Mesenchymal stem cell (in vitro differentiated cells and primary cell): Measurements from ENCODE around the gene DRG1. TPM values are rescaled to one million over a fixed set of nuclear protein-coding genes. Genes with fewer than 3 reads are reported as not detected.
"Not testable (repeated sequence)": the region's sequence is repeated elsewhere in the genome, so short reads cannot be mapped to it uniquely, and the experiment has no call there.

Experiments
- DNase-seq: peaks from one replicate; pipeline ENCODE4 v3.0.0-alpha.2; 2013
- H2AFZ ChIP-seq: one replicate; pipeline ENCODE4 v1.6.1; 2013; ENCODE audit warnings: low read depth, mild to moderate bottlenecking, control low read depth, inconsistent platforms, low read length, moderate library complexity
- H2AK5ac ChIP-seq: 2 replicates; pipeline ENCODE4 v1.6.1; 2013; ENCODE audit warnings: low read length, moderate library complexity, mild to moderate bottlenecking, inconsistent platforms; ENCODE audit not compliant: severe bottlenecking
- H2BK120ac ChIP-seq: one replicate; pipeline ENCODE4 v1.6.1; 2013; ENCODE audit warnings: low read depth, mild to moderate bottlenecking, inconsistent platforms, low read length, moderate library complexity
- H2BK12ac ChIP-seq, 2 experiments: one replicate each; pipeline ENCODE4 v1.6.1; 2013; ENCODE audit warnings: inconsistent platforms in 2 of 2, low read length in 2 of 2, mild to moderate bottlenecking in 2 of 2, moderate library complexity in 2 of 2, control low read depth in 1 of 2
- H2BK15ac ChIP-seq: one replicate; pipeline ENCODE4 v1.6.1; 2013; ENCODE audit warnings: mild to moderate bottlenecking, low read depth, inconsistent platforms; ENCODE audit not compliant: poor library complexity, severe bottlenecking
- H2BK5ac ChIP-seq: 2 replicates; pipeline ENCODE4 v1.6.1; 2013; ENCODE audit warnings: low read depth, mild to moderate bottlenecking, low read length, control low read depth, inconsistent platforms; ENCODE audit not compliant: poor library complexity, severe bottlenecking
- H3K14ac ChIP-seq, 2 experiments: one replicate each; pipeline ENCODE4 v1.6.1; 2013; ENCODE audit warnings: inconsistent platforms in 2 of 2, low read length in 2 of 2, control low read depth in 1 of 2, mild to moderate bottlenecking in 1 of 2, moderate library complexity in 1 of 2
- H3K18ac ChIP-seq, 2 experiments: one replicate each; pipeline ENCODE4 v1.6.1; 2013; ENCODE audit warnings: inconsistent platforms in 2 of 2, low read length in 2 of 2, control low read depth in 1 of 2, low read depth in 1 of 2, mild to moderate bottlenecking in 1 of 2
- H3K23ac ChIP-seq, 2 experiments: one replicate each; pipeline ENCODE4 v1.6.1; 2013; ENCODE audit warnings: inconsistent platforms in 2 of 2, low read length in 2 of 2, mild to moderate bottlenecking in 2 of 2, moderate library complexity in 2 of 2, control low read depth in 1 of 2
- H3K27ac ChIP-seq: 2 replicates; pipeline ENCODE4 v1.5.1; 2013; ENCODE audit warnings: mild to moderate bottlenecking, moderate library complexity, low read length, control low read depth, inconsistent platforms; ENCODE audit not compliant: poor library complexity, severe bottlenecking
- H3K27me3 ChIP-seq, 2 experiments: 2 replicates each; pipeline versions ENCODE4 v1.6.1 to v1.7.0; 2013; ENCODE audit warnings: low read length in 2 of 2, mild to moderate bottlenecking in 2 of 2, moderate library complexity in 2 of 2, control low read depth in 1 of 2, inconsistent platforms in 1 of 2; ENCODE audit not compliant: control insufficient read depth in 1 of 2, insufficient read depth in 1 of 2
- H3K36me3 ChIP-seq, 2 experiments: 2 replicates each; pipeline versions ENCODE4 v1.6.1 to v1.7.0; 2013; ENCODE audit warnings: low read length in 2 of 2, control low read depth in 1 of 2, inconsistent platforms in 1 of 2, low read depth in 1 of 2, mild to moderate bottlenecking in 1 of 2; ENCODE audit not compliant: insufficient read depth in 2 of 2, control insufficient read depth in 1 of 2
- H3K4ac ChIP-seq, 2 experiments: one replicate each; pipeline ENCODE4 v1.6.1; 2013; ENCODE audit warnings: inconsistent platforms in 2 of 2, low read length in 2 of 2, mild to moderate bottlenecking in 2 of 2, moderate library complexity in 2 of 2, control low read depth in 1 of 2, low read depth in 1 of 2
- H3K4me1 ChIP-seq: 2 replicates; pipeline ENCODE4 v1.6.1; 2013; ENCODE audit warnings: low read depth, low read length, control low read depth; ENCODE audit not compliant: control insufficient read depth, insufficient read depth
- H3K4me2 ChIP-seq: 2 replicates; pipeline ENCODE4 v1.6.1; 2013; ENCODE audit warnings: low read length, mild to moderate bottlenecking, inconsistent platforms; ENCODE audit not compliant: poor library complexity, severe bottlenecking
- H3K4me3 ChIP-seq, 2 experiments: 2 replicates each; pipeline versions ENCODE4 v1.5.1 to v1.7.0; 2013; ENCODE audit warnings: low read length in 2 of 2, mild to moderate bottlenecking in 2 of 2, control low read depth in 1 of 2, low read depth in 1 of 2; ENCODE audit not compliant: insufficient read depth in 1 of 2
- H3K79me1 ChIP-seq: replicated peaks from 2 replicates; pipeline ENCODE4 v1.6.1; 2013; ENCODE audit warnings: mild to moderate bottlenecking, control low read depth, low read length, inconsistent platforms; ENCODE audit not compliant: poor library complexity, severe bottlenecking
- H3K9ac ChIP-seq: 2 replicates; pipeline ENCODE4 v1.7.0; 2013; ENCODE audit warnings: mild to moderate bottlenecking, low read length, moderate library complexity
- H3K9me3 ChIP-seq: 2 replicates; pipeline ENCODE4 v1.7.0; 2013; ENCODE audit warnings: mild to moderate bottlenecking, low read length; ENCODE audit not compliant: control insufficient read depth
- H4K8ac ChIP-seq: one replicate; pipeline ENCODE4 v1.6.1; 2013; ENCODE audit warnings: inconsistent platforms, mild to moderate bottlenecking, low read length, moderate library complexity
- H4K91ac ChIP-seq: one replicate; pipeline ENCODE4 v1.6.1; 2013; ENCODE audit warnings: mild to moderate bottlenecking, low read length, inconsistent platforms
- WGBS: methylation state at CpG from one replicate; pipeline ENCODE4 v1.1.7; 2013; ENCODE audit warnings: mixed read lengths; 5-methylcytosine and 5-hydroxymethylcytosine counted together
- small RNA-seq: library from polyadenylated mRNA; stranded (forward); fragments of <200 nt; extraction: miRNeasy Mini kit (QIAGEN cat#:217004); gene quantifications from one replicate; pipeline ENCODE3, GENCODE V24; 2013; ENCODE audit warnings: low read depth

Gene DRG1

GRCh38 chr22:31481129-31481528, 81.7 kb downstream of the DRG1 start:
- Histone ChIP-seq H2BK5ac (no peak overlapping the region), H3K14ac (no peak overlapping the region), H2AK5ac (no peak overlapping the region), H2BK120ac (no peak overlapping the region), H4K8ac (no peak overlapping the region), H3K36me3 (peaks cover 49 to 90% of the 10 kb centered on the region in 2 experiments), H3K23ac (no peak overlapping the region), H3K27me3 (no peaks in the 10 kb centered on the region), H2BK12ac (no peak overlapping the region), H3K4me2 (no peak overlapping the region), H3K4me1 (no peaks in the 10 kb centered on the region), H3K79me1 (peaks cover 2% of the 10 kb centered on the region), H2AFZ (no peak overlapping the region), H3K4me3 (no peak overlapping the region), H3K9ac (no peak overlapping the region), H3K4ac (no peak overlapping the region), H2BK15ac (no peak overlapping the region), H3K27ac (no peak overlapping the region), H3K9me3 (no peaks in the 10 kb centered on the region), H3K18ac (no peak overlapping the region), H4K91ac (no peak overlapping the region)
- DNase-seq = no peak
- WGBS = 78% methylated on average over 2 of the region's 3 CpGs

- not testable (repeated sequence) for H3K27me3 ChIP-seq, H4K91ac ChIP-seq, H2AFZ ChIP-seq, H2BK120ac ChIP-seq, H3K9ac ChIP-seq, H3K4me1 ChIP-seq, H3K79me1 ChIP-seq, H3K27ac ChIP-seq, H2BK12ac ChIP-seq, H3K4me2 ChIP-seq, H3K4me3 ChIP-seq, H3K9me3 ChIP-seq, H2BK5ac ChIP-seq, DNase-seq, H3K14ac ChIP-seq, H3K18ac ChIP-seq, H4K8ac ChIP-seq, H3K4ac ChIP-seq, H2AK5ac ChIP-seq, H3K23ac ChIP-seq, H2BK15ac ChIP-seq
- peaks cover 51 to 88% of the 10 kb centered on the region in 2 experiments for H3K36me3 ChIP-seq
- WGBS = 98% methylated on average over 8 of the region's 8 CpGs
Measured at GRCh38 chr22:31482470-31482869, 83.1 kb downstream of the DRG1 start.

Small RNA genes within 50 kb of the gene (small RNA-seq; reads per million reads assigned to genes)
- gene RNU6-28P = not detected
- gene RNU6-338P = not detected
